Natural killer cell (primary cell): ENCODE measurements around the gene OTUD3. TPM values are rescaled to one million over a fixed set of nuclear protein-coding genes. Genes with fewer than 3 reads are reported as not detected.

Source experiments
- ATAC-seq, 3 donors: fragments of 150-1000 bp in 2 of 3; fragments of 200-7000 bp in 1 of 3; cut with Tn5 transposase; 1 replicate in 1 of 3; 2 replicates in 2 of 3; pipeline ENCODE4 v1.10.0; 2021; ENCODE audit warnings: mild to moderate bottlenecking in 2 of 3, moderate library complexity in 2 of 3
- DNase-seq, 2 donors: peaks; one replicate each; pipeline versions ENCODE4 v3.0.0 to v3.0.0-alpha.2; 2013 to 2021; ENCODE audit warnings: mixed read lengths in 1 of 2
- H3K27ac ChIP-seq: one replicate; pipeline ENCODE4 v1.5.1; 2013; ENCODE audit warnings: mild to moderate bottlenecking, low read length
- H3K27me3 ChIP-seq: one replicate; pipeline ENCODE4 v1.6.1; 2013; ENCODE audit warnings: low read length; ENCODE audit not compliant: control insufficient read depth, insufficient read depth
- H3K36me3 ChIP-seq: one replicate; pipeline ENCODE4 v1.6.1; 2013; ENCODE audit warnings: low read length; ENCODE audit not compliant: control insufficient read depth, insufficient read depth
- H3K4me1 ChIP-seq: one replicate; pipeline ENCODE4 v1.6.1; 2013; ENCODE audit warnings: low read length; ENCODE audit not compliant: control insufficient read depth, insufficient read depth
- H3K4me3 ChIP-seq: one replicate; pipeline ENCODE4 v1.5.1; 2013; ENCODE audit warnings: low read length
- H3K9me3 ChIP-seq: one replicate; pipeline ENCODE4 v1.6.1; 2013; ENCODE audit warnings: low read length; ENCODE audit not compliant: control insufficient read depth, insufficient read depth
- H3K27ac Mint-ChIP-seq, 2 donors: one replicate each; pipeline ENCODE4 v1.8.0; 2022; ENCODE audit warnings: mild to moderate bottlenecking in 2 of 2, mixed read lengths in 2 of 2, moderate library complexity in 1 of 2
- H3K27me3 Mint-ChIP-seq, 2 donors: one replicate each; pipeline ENCODE4 v1.8.0; 2022; ENCODE audit warnings: low read depth in 2 of 2, mixed read lengths in 2 of 2
- H3K36me3 Mint-ChIP-seq: one replicate; pipeline ENCODE4 v1.8.0; 2022; ENCODE audit warnings: mixed read lengths
- H3K4me1 Mint-ChIP-seq, 2 donors: one replicate each; pipeline ENCODE4 v1.8.0; 2022; ENCODE audit warnings: mixed read lengths in 2 of 2
- H3K4me3 Mint-ChIP-seq: one replicate; pipeline ENCODE4 v1.8.0; 2022; ENCODE audit warnings: mild to moderate bottlenecking, moderate library complexity, mixed read lengths
- H3K9me3 Mint-ChIP-seq, 2 donors: one replicate each; pipeline ENCODE4 v1.8.0; 2022; ENCODE audit warnings: mixed read lengths in 2 of 2
- CTCF ChIP-seq: fragments of 200-600 bp; IDR thresholded peaks from one replicate; pipeline ENCODE4 v1.8.0; 2022; ENCODE audit warnings: antibody characterized with exemption
- WGBS: methylation state at CpG from one replicate; pipeline ENCODE4 v1.1.7; 2013; ENCODE audit warnings: missing lambda C conversion rate; ENCODE audit not compliant: insufficient coverage; 5-methylcytosine and 5-hydroxymethylcytosine counted together
- intact Hi-C: fragments of 100-400 bp; cut with micrococcal nuclease; formaldehyde crosslinking; loops from one replicate; pipeline ENCODE4 v1.14.2; 2022
- total RNA-seq, 4 donors: library from RNA; stranded (reverse); fragments of 120-200 nt in 1 of 4; gene quantifications; one replicate each; pipeline versions ENCODE4 v1.2.3 to v1.2.4, GENCODE V29; 2013 to 2022

OTUD3 gene
- total RNA-seq, 3 donors from 2014 or later (not counting 1 experiment from before 2014, with no cell fraction given): 10.5 to 21.8 (median 19.0) TPM

- no peaks in the 10 kb centered on the region for H3K9me3 ChIP-seq
- Mint-ChIP-seq H3K27ac (no peak within 1 kb of the TSS), H3K9me3 (no peaks in the 10 kb centered on the region), H3K4me3 (no peak within 1 kb of the TSS), H3K4me1 (no peaks in the 10 kb centered on the region), H3K36me3 (no peaks in the 10 kb centered on the region), H3K27me3 (peaks cover 0 to 3% of the 10 kb centered on the region in 2 donors)
- intact Hi-C loops: no loop called here
- ATAC-seq: no peak
- no peaks in the 10 kb centered on the region for H3K4me1 ChIP-seq
- no peak within 1 kb of the TSS for H3K27ac ChIP-seq
- DNase-seq: no peak
- TF ChIP-seq CTCF: no peak
- no peaks in the 10 kb centered on the region for H3K27me3 ChIP-seq
- no peak within 1 kb of the TSS for H3K4me3 ChIP-seq
- 70% methylated on average over 14 of the region's 14 CpGs for WGBS
- H3K36me3 ChIP-seq: no peaks in the 10 kb centered on the region
Observed at GRCh38 chr1:19923137-19923952, 41.1 kb downstream of the OTUD3 start, which contains the start of gene PLA2G2E. TSS of gene PLA2G2E (minus strand) at chr1:19923617. CDS start at chr1:19923559, 58 bp downstream.

GRCh38 chr1:19923953-19924346 is 41.8 kb downstream of the OTUD3 start:
- H3K9me3 Mint-ChIP-seq: no peaks in the 10 kb centered on the region
- H3K4me1 Mint-ChIP-seq: no peaks in the 10 kb centered on the region
- no peak overlapping the region for H3K4me3 Mint-ChIP-seq
- WGBS: 81% methylated on average over 13 of the region's 13 CpGs
- H3K36me3 Mint-ChIP-seq: no peaks in the 10 kb centered on the region
- intact Hi-C loops: no loop called here
- peaks cover 0 to 3% of the 10 kb centered on the region in 2 donors for H3K27me3 Mint-ChIP-seq
- no peak overlapping the region for H3K27ac ChIP-seq
- no peak overlapping the region for H3K4me3 ChIP-seq
- H3K27ac Mint-ChIP-seq: no peak overlapping the region
- H3K9me3 ChIP-seq: no peaks in the 10 kb centered on the region
- no peak for DNase-seq
- no peak for TF ChIP-seq CTCF
- no peaks in the 10 kb centered on the region for H3K4me1 ChIP-seq
- no peaks in the 10 kb centered on the region for H3K27me3 ChIP-seq
- H3K36me3 ChIP-seq: no peaks in the 10 kb centered on the region
- peak in 1 of 3 donors; percentile 28 for ATAC-seq

DNA sequence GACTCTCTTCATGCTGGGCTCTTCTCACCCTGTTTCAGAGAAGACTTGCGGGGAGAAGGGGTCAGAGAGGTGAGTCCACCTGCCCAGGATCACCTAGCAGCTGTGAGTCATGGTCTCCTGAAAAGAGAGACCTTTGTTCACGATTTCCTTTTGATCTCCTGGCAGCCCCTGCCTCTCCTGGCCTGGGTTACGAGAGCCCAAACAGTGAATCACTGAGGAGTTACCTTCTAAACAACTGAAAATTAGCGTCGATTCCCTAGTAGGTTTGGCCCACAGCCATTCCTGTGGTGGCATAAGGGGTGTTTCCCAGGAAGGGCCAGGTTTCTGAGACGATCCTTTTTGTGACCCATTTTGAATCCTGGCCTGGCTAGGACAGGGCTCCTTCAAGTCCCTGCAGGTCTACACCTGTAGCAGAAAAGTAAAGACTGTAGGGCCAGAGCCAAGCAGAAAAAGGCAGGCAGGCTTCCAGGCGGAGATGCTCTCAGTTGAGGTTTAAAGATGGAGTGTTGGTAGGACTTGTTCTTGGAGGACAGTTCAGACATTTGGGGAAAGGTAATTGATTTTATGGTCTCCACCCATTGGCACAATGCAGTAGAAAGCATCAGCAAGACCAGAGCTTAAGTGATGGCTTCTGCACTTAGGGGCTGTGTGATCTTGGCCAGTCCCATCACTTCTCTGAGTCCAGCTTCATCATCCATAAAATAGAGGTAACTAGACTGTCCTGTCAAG is 43.3 kb downstream of the OTUD3 start:
- H3K27me3 Mint-ChIP-seq: peaks cover 0 to 3% of the 10 kb centered on the region in 2 donors

More for the DNA sequence above, 43.3 kb downstream of the OTUD3 start:
- ATAC-seq (no peak), DNase-seq (no peak)
- H3K4me3 Mint-ChIP-seq: no peak overlapping the region
- H3K4me1 ChIP-seq: no peaks in the 10 kb centered on the region
- H3K4me3 ChIP-seq: no peak overlapping the region
- TF ChIP-seq CTCF: no peak
- H3K36me3 Mint-ChIP-seq: no peaks in the 10 kb centered on the region
- no peak overlapping the region for H3K27ac Mint-ChIP-seq
- H3K27ac ChIP-seq: no peak overlapping the region
- no peaks in the 10 kb centered on the region for H3K36me3 ChIP-seq
- no peaks in the 10 kb centered on the region for H3K27me3 ChIP-seq
- H3K9me3 Mint-ChIP-seq: no peaks in the 10 kb centered on the region
- H3K4me1 Mint-ChIP-seq: no peaks in the 10 kb centered on the region
- WGBS: 86% methylated on average over 7 of the region's 7 CpGs
- H3K9me3 ChIP-seq: no peaks in the 10 kb centered on the region
- intact Hi-C loops: no loop called here
